Fibroblast of skin of right biceps (primary cell): ENCODE data around the gene CATSPERE.
"Not testable (repeated sequence)": the region's sequence is repeated elsewhere in the genome, so short reads cannot be mapped to it uniquely, and the experiment has no call there.

Source experiments
- DNase-seq: peaks from one replicate; pipeline ENCODE4 v3.0.0-alpha.2; 2013

Gene CATSPERE

GRCh38 chr1:244448279-244449036 is 12.6 kb upstream of the CATSPERE start:
- no peak for DNase-seq

GRCh38 chr1:244449936-244450508 is 11.1 kb upstream of the CATSPERE start:
- DNase-seq, result no peak

GRCh38 chr1:244450597-244451538 is 10.2 kb upstream of the CATSPERE start:
- DNase-seq, result peak; percentile 63

- no peak for DNase-seq
Observed at GRCh38 chr1:244451539-244451950, 9.5 kb upstream of the CATSPERE start, which contains the start of gene ADSS2. Gene ADSS2, minus strand, starts transcription at chr1:244451909. Its CDS starts 92 bp downstream, at chr1:244451817.

GRCh38 chr1:244451951-244452795 is 8.9 kb upstream of the CATSPERE start:
- peak; percentile 99 for DNase-seq

- DNase-seq, result no peak
Observed at GRCh38 chr1:244454412-244454811, 6.7 kb upstream of the CATSPERE start.

GRCh38 chr1:244456586-244456985 is 4.5 kb upstream of the CATSPERE start:
- DNase-seq, result no peak

- no peak for DNase-seq
Observed at GRCh38 chr1:244458781-244459180, 2.3 kb upstream of the CATSPERE start.

GRCh38 chr1:244460197-244460596 is 876 bp upstream of the CATSPERE start:
- peak; percentile 46 for DNase-seq

GRCh38 chr1:244466724-244467123 is 5.7 kb downstream of the CATSPERE start:
- DNase-seq, result no peak

GRCh38 chr1:244473059-244473605 is 12.1 kb downstream of the CATSPERE start:
- no peak for DNase-seq

- DNase-seq, result not testable (repeated sequence)
Observed at GRCh38 chr1:244484971-244485370, 23.9 kb downstream of the CATSPERE start.

GRCh38 chr1:244494653-244495052 is 33.6 kb downstream of the CATSPERE start:
- DNase-seq, result no peak

- DNase-seq, result no peak
Observed at GRCh38 chr1:244496186-244496585, 35.1 kb downstream of the CATSPERE start.

GRCh38 chr1:244497805-244498204 is 36.7 kb downstream of the CATSPERE start:
- DNase-seq, result no peak

GRCh38 chr1:244499484-244499883 is 38.4 kb downstream of the CATSPERE start:
- not testable (repeated sequence) for DNase-seq

GRCh38 chr1:244500515-244500914 is 39.4 kb downstream of the CATSPERE start:
- DNase-seq, result not testable (repeated sequence)

- no peak for DNase-seq
Observed at GRCh38 chr1:244502630-244503029, 41.6 kb downstream of the CATSPERE start.

- no peak for DNase-seq
Observed at GRCh38 chr1:244513493-244513892, 52.4 kb downstream of the CATSPERE start.

GRCh38 chr1:244515680-244516079 is 54.6 kb downstream of the CATSPERE start:
- no peak for DNase-seq

GRCh38 chr1:244536316-244536715 is 75.2 kb downstream of the CATSPERE start:
- DNase-seq, result no peak

- no peak for DNase-seq
Observed at GRCh38 chr1:244545511-244545910, 84.4 kb downstream of the CATSPERE start.
